Panc1 (cell line): ENCODE measurements around the gene ACER2. TPM values are rescaled to one million over a fixed set of nuclear protein-coding genes. Genes with fewer than 3 reads are reported as not detected.

Experiments
- ATAC-seq: fragments of 200-7000 bp; cut with Tn5 transposase; 2 replicates; pipeline ENCODE4 v1.9.1; 2020; ENCODE audit warnings: mild to moderate bottlenecking, moderate library complexity
- BruUV-seq: library from RNA; stranded (reverse); fragments of 400-500 nt; replicated peaks from 2 replicates; lab custom pipeline; 2021; lab: Mats Ljungman, UMichigan
- CTCF ChIA-PET: fragments of 300-600 bp; sonication (Branson Sonifier 250); formaldehyde crosslinking; loops from one replicate; lab custom pipeline; 2022; ENCODE audit warnings: antibody characterized with exemption; lab: Charles Lee
- POLR2A ChIA-PET: fragments of 300-600 bp; sonication (Branson Sonifier 250); formaldehyde crosslinking; loops from one replicate; lab custom pipeline; 2022; ENCODE audit warnings: antibody characterized with exemption; lab: Charles Lee
- DNase-seq: peaks from one replicate; pipeline ENCODE4 v3.0.0-alpha.2; 2010; ENCODE audit warnings: low read depth, low spot score
- H3K27ac ChIP-seq: 2 replicates; pipeline ENCODE4 v1.5.1; 2011; ENCODE audit warnings: mild to moderate bottlenecking, low read length, inconsistent platforms
- H3K27me3 ChIP-seq: fragments of 200-500 bp; sonication (Bioruptor generic); 2 replicates; pipeline ENCODE4 v1.6.0; 2014; ENCODE audit warnings: low read length, inconsistent platforms; ENCODE audit not compliant: control insufficient read depth, insufficient read depth
- H3K36me3 ChIP-seq: fragments of 200-500 bp; sonication (Bioruptor generic); 2 replicates; pipeline ENCODE4 v1.5.1; 2014; ENCODE audit warnings: inconsistent platforms, mild to moderate bottlenecking, low read length, moderate library complexity; ENCODE audit not compliant: control insufficient read depth, insufficient read depth
- H3K4me1 ChIP-seq: 2 replicates; pipeline ENCODE4 v1.5.1; 2011; ENCODE audit warnings: inconsistent platforms, mild to moderate bottlenecking, low read length, moderate library complexity; ENCODE audit not compliant: control insufficient read depth, insufficient read depth
- H3K4me3 ChIP-seq, 2 experiments: 2 replicates each; pipeline ENCODE4 v1.5.1; 2011 to 2012; ENCODE audit warnings: low read depth in 2 of 2, low read length in 2 of 2, mild to moderate bottlenecking in 2 of 2, inconsistent platforms in 1 of 2, moderate library complexity in 1 of 2
- H3K9me3 ChIP-seq: fragments of 200-500 bp; sonication (Bioruptor generic); 2 replicates; pipeline ENCODE4 v1.5.1; 2014; ENCODE audit warnings: low read depth, mild to moderate bottlenecking, inconsistent platforms, low read length, moderate library complexity; ENCODE audit not compliant: control insufficient read depth, insufficient read depth
- CTCF ChIP-seq: fragments of 450-650 bp; IDR thresholded peaks from 2 replicates; pipeline ENCODE4 v1.5.1; 2017; ENCODE audit warnings: mild to moderate bottlenecking
- POLR2AphosphoS5 ChIP-seq: IDR thresholded peaks from 2 replicates; pipeline ENCODE4 v1.6.1; 2012; ENCODE audit warnings: mild to moderate bottlenecking, low read depth, low read length, moderate library complexity
- REST ChIP-seq, 2 experiments: IDR thresholded peaks; 2 replicates each; pipeline ENCODE4 v1.6.1; 2011 to 2012; ENCODE audit warnings: low read depth in 2 of 2, control low read depth in 1 of 2, low read length in 1 of 2, mild to moderate bottlenecking in 1 of 2, moderate library complexity in 1 of 2; ENCODE audit not compliant: insufficient read depth in 1 of 2
- SIN3A ChIP-seq: IDR thresholded peaks from 2 replicates; pipeline ENCODE4 v1.6.1; 2012; ENCODE audit warnings: low read depth, mild to moderate bottlenecking, low read length, moderate library complexity, borderline replicate concordance; ENCODE audit not compliant: insufficient read depth
- TCF7L2 ChIP-seq: IDR thresholded peaks from 2 replicates; pipeline ENCODE4 v1.6.1; 2011; ENCODE audit warnings: mild to moderate bottlenecking, low read depth, low read length, inconsistent platforms
- in situ Hi-C: cut with HindIII; loops from 2 replicates; pipeline ENCODE4 v1.10.0; 2016; ENCODE audit warnings: low sequenced_read_pairs, low pct_unique_long_range_greater_than_20kb
- intact Hi-C: fragments of 100-400 bp; cut with micrococcal nuclease; formaldehyde crosslinking; loops from one replicate; pipeline ENCODE4 v1.10.0; 2022; ENCODE audit not compliant: unreplicated experiment
- total RNA-seq: library from RNA; stranded (reverse); gene quantifications from one replicate; pipeline ENCODE4 v1.2.1, GENCODE V29; 2021; ENCODE audit not compliant: unreplicated experiment

Gene ACER2
- total RNA-seq, 1 experiment from 2014 or later, result 1.3 TPM

- H3K27me3 ChIP-seq, result no peaks in the 10 kb centered on the region
- no peak overlapping the region for H3K27ac ChIP-seq
- POLR2A ChIA-PET, result no interaction called here
- H3K36me3 ChIP-seq, result no peaks in the 10 kb centered on the region
- CTCF ChIA-PET, result no interaction called here
- no peaks in the 10 kb centered on the region for H3K9me3 ChIP-seq
- H3K4me3 ChIP-seq, result no peak overlapping the region
- DNase-seq (no peak), ATAC-seq (no peak)
- H3K4me1 ChIP-seq, result no peaks in the 10 kb centered on the region
- no peak for TF ChIP-seq TCF7L2
- no peak for TF ChIP-seq SIN3A
- no peak for TF ChIP-seq POLR2AphosphoS5
- TF ChIP-seq REST (IDR thresholded peaks at IDR 0.05; ENCODE audit: insufficient read depth in 1 of 2, low read depth in 2 of 2, low read length in 1 of 2), result no peak
- TF ChIP-seq CTCF, result no peak
- intact Hi-C loops (no loop called here), in situ Hi-C loops (no loop called here)
- BruUV-seq, result no TSS peak
Measured at GRCh38 chr9:19441730-19442129, 32.9 kb downstream of the ACER2 start.

GRCh38 chr9:19442240-19442639 is 33.4 kb downstream of the ACER2 start:
- Histone ChIP-seq H3K4me1 (no peaks in the 10 kb centered on the region), H3K36me3 (no peaks in the 10 kb centered on the region), H3K9me3 (no peaks in the 10 kb centered on the region), H3K27ac (no peak overlapping the region), H3K27me3 (no peaks in the 10 kb centered on the region), H3K4me3 (no peak overlapping the region)
- DNase-seq, result no peak
- ChIA-PET CTCF (no interaction called here), POLR2A (no interaction called here)
- intact Hi-C loops, result no loop called here
- no TSS peak for BruUV-seq
- TF ChIP-seq SIN3A (no peak), POLR2AphosphoS5 (no peak), REST (IDR thresholded peaks at IDR 0.05; ENCODE audit: insufficient read depth in 1 of 2, low read depth in 2 of 2, low read length in 1 of 2) (no peak), TCF7L2 (no peak), CTCF (no peak)
- in situ Hi-C loops, result no loop called here
- no peak for ATAC-seq
